Transverse colon (tissue), 4 donors: ENCODE data around the gene RHCG. TPM values are rescaled to one million over a fixed set of nuclear protein-coding genes. Genes with fewer than 3 reads are reported as not detected.
A peak's percentile ranks its signal among the peaks of the same experiment; 100 is the strongest.

Experiments
- DNase-seq: peaks from one replicate; pipeline ENCODE4 v3.0.0-alpha.2; 2019
- H3K27ac ChIP-seq, 4 donors: fragments of 200-600 bp; sonication (generic); 2 replicates each; pipeline ENCODE4 v1.5.1; 2016 to 2018; ENCODE audit warnings: inconsistent platforms in 4 of 4
- H3K27me3 ChIP-seq: fragments of 200-600 bp; sonication (generic); 2 replicates; pipeline ENCODE4 v1.5.1; 2017; ENCODE audit warnings: inconsistent platforms
- H3K36me3 ChIP-seq, 4 donors: fragments of 200-600 bp; sonication (generic); 2 replicates each; pipeline ENCODE4 v1.5.1; 2017 to 2019; ENCODE audit warnings: inconsistent platforms in 4 of 4
- H3K4me1 ChIP-seq, 4 donors: fragments of 200-600 bp; sonication (generic); 2 replicates each; pipeline ENCODE4 v1.5.1; 2017 to 2020; ENCODE audit warnings: inconsistent platforms in 4 of 4
- H3K4me3 ChIP-seq, 4 donors: fragments of 200-600 bp; sonication (generic); 1 replicate in 1 of 4; 2 replicates in 3 of 4; pipeline versions ENCODE4 v1.5.1 to v1.6.1; 2017 to 2019; ENCODE audit warnings: inconsistent platforms in 4 of 4
- H3K9me3 ChIP-seq, 2 donors: fragments of 200-600 bp; sonication (generic); 2 replicates each; pipeline ENCODE4 v1.5.1; 2017 to 2019; ENCODE audit warnings: inconsistent platforms in 2 of 2
- EP300 ChIP-seq: sonication (generic); formaldehyde crosslinking; IDR thresholded peaks from one replicate; pipeline ENCODE4 v1.6.1; 2017; ENCODE audit warnings: antibody characterized with exemption, low read depth
- POLR2A ChIP-seq: fragments of 450-650 bp; IDR thresholded peaks from one replicate; pipeline ENCODE4 v1.6.1; 2016; ENCODE audit warnings: antibody characterized with exemption, mild to moderate bottlenecking, moderate library complexity
- POLR2AphosphoS5 ChIP-seq, 3 donors: sonication (generic); formaldehyde crosslinking; IDR thresholded peaks; one replicate each; pipeline ENCODE4 v1.6.1; 2016; ENCODE audit warnings: antibody characterized with exemption in 3 of 3
- WGBS, 2 donors: methylation state at CpG; one replicate each; pipeline ENCODE4 v1.1.5; 2018; ENCODE audit warnings: low coverage in 1 of 2; 5-methylcytosine and 5-hydroxymethylcytosine counted together
- in situ Hi-C, 4 donors: fragments of 200-750 bp; cut with MboI; loops; one replicate each; pipeline versions ENCODE4 v1.15.0 to v1.15.1; 2017; ENCODE audit warnings: low sequenced_read_pairs in 3 of 4, low pct_ligation_motif_present in 1 of 4, low pct_unique_long_range_greater_than_20kb in 1 of 4
- intact Hi-C: fragments of 100-400 bp; cut with DNase I; formaldehyde crosslinking; loops from one replicate; pipeline ENCODE4 v1.15.1; 2023; ENCODE audit warnings: low total_unique reads
- total RNA-seq, 4 donors: library from RNA; depleted of rRNA; stranded (reverse); fragments of >200 nt; gene quantifications; one replicate each; pipeline ENCODE4 v1.1.0, GENCODE V29; 2016
- TF ChIP-seq, protein P1 (sequence below), 5 experiments: fragments of 200-600 bp in 3 of 5; fragments of 450-650 bp in 2 of 5; sonication (generic) in 3 of 5; IDR thresholded peaks; 1 replicate in 2 of 5; 2 replicates in 3 of 5; pipeline ENCODE4 v1.5.1; 2016 to 2017; ENCODE audit warnings: antibody characterized with exemption in 5 of 5, inconsistent platforms in 3 of 5, mild to moderate bottlenecking in 2 of 5, moderate library complexity in 1 of 5

The RHCG gene
- total RNA-seq: under 1 TPM in 1 of 4 donors, not detected in 3; 0.41 TPM

DNA sequence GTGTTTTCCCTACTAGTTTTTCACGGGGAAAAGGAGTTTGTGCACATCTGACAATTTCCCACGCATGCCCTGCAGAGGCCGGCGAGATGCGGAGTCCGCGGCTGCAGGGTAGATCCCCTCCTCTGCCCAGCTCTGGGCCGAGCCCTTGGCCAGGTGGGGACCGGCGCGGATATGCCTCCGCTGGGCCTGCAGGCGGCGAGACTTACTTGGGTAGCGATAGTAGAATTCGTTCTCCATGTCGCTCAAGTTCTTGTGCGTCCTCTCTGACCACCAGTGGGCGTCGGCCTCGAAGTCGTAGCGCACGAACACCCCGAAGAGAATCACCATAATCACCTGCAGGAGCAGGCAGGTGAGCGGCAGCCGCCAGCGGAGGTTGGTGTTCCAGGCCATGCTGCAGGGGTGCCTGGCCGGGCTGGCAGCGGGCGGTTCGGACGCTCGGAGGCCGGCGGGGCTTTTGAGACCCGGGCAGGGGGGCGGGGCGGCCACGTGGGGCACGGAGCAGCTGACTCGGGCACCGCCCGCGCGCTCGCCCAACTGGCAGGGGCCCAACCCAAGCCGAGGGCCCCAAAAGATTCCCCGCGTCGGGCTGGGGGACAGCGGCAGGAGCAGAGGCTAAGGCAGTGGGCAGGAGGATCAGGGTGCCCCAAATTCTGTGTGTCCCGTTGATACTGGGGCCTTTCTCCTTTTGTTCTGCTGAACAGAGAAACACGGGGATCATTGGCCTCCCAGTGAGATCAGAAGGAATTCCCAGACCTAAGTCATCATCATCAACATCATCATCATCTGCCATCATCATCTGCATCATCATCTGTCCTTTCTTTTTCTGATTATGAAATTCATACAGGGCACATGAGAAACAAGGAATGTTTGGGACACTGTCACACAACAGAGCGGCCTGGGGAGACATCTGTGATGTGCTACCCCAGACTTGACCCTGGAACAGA lies at the start of gene RHCG:
Gene RHCG (minus strand): TSS at position 429 of the 944 bp plus-strand sequence. CDS start 39 bp downstream, at position 390.
- Histone ChIP-seq H3K27me3 (peaks cover 75% of the 10 kb centered on the region), H3K36me3 (no peaks in the 10 kb centered on the region), H3K27ac (no peak within 1 kb of the TSS), H3K4me1 (peaks cover 0 to 8% (median 6%) of the 10 kb centered on the region in 4 donors), H3K9me3 (no peaks in the 10 kb centered on the region), H3K4me3 (peak within 1 kb of the TSS in 2 of 4 donors; percentile 23 to 38)
- intact Hi-C loops (no loop called here), in situ Hi-C loops (no loop called here)
- DNase-seq: peak; percentile 23
- WGBS, 2 donors: 10 to 83% methylated on average over 1 to 17 of the region's 55 CpGs
- no peak for TF ChIP-seq POLR2A
- TF ChIP-seq, protein P1, sequence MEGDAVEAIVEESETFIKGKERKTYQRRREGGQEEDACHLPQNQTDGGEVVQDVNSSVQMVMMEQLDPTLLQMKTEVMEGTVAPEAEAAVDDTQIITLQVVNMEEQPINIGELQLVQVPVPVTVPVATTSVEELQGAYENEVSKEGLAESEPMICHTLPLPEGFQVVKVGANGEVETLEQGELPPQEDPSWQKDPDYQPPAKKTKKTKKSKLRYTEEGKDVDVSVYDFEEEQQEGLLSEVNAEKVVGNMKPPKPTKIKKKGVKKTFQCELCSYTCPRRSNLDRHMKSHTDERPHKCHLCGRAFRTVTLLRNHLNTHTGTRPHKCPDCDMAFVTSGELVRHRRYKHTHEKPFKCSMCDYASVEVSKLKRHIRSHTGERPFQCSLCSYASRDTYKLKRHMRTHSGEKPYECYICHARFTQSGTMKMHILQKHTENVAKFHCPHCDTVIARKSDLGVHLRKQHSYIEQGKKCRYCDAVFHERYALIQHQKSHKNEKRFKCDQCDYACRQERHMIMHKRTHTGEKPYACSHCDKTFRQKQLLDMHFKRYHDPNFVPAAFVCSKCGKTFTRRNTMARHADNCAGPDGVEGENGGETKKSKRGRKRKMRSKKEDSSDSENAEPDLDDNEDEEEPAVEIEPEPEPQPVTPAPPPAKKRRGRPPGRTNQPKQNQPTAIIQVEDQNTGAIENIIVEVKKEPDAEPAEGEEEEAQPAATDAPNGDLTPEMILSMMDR (IDR thresholded peaks at IDR 0.05): peak in 4 of 5 experiments; percentile 23 to 43 (median 36)

DNA sequence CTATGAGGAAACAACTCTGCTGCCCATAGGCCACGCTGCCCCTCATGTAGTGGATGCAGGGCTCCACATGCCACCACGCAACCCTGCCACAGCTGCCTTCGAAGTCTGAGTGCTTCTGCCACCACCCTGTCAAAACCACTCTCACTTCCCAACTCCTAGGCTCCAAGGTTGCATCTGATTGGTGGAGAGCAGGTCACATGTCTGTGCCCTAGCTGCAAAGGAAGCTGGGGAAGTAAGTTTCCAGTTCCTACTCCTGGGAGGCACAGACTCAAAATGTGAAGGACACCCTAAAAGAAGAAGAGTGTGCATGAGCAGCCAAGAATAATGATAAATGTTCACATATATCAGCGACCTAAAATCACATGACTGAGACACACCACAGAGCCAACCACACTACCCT lies 47.0 kb upstream of the RHCG start:
- Histone ChIP-seq H3K4me3 (no peak overlapping the region), H3K4me1 (no peaks in the 10 kb centered on the region), H3K9me3 (no peaks in the 10 kb centered on the region), H3K36me3 (no peaks in the 10 kb centered on the region), H3K27ac (no peak overlapping the region), H3K27me3 (peaks cover 7% of the 10 kb centered on the region)
- WGBS, 2 donors: 93% methylated on average over 4 of the region's 4 CpGs; no CpG with 5 or more reads in 1 of the 2 donors
- no peak for DNase-seq
- intact Hi-C loops: no loop called here
- in situ Hi-C loops: no loop called here
- TF ChIP-seq EP300 (no peak), POLR2AphosphoS5 (IDR thresholded peaks at IDR 0.05) (no peak), POLR2A (no peak)
- TF ChIP-seq, protein P1 (IDR thresholded peaks at IDR 0.05): no peak

DNA sequence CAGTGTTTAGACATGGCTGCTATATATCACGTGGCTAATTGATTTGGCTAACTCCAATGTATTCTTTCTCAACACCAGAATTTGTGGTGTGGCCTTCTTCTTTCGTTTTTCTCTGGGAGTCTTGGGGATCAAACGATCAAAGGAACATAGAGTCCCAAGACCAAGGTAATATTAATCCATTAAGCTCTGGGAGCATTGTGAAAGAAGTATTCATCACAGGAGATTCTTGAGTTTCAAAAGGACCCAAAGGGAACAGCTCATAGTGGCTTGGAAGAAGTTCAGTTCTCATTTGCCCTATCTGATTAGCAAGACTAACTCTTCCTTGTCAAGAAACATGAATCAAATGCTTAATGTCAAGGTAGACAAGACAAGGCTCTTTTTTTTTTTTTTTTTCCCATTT lies 46.0 kb upstream of the RHCG start:
- H3K9me3 ChIP-seq: no peaks in the 10 kb centered on the region
- no peaks in the 10 kb centered on the region for H3K36me3 ChIP-seq
- H3K27ac ChIP-seq: no peak overlapping the region
- H3K4me3 ChIP-seq: no peak overlapping the region
- in situ Hi-C loops (no loop called here), intact Hi-C loops (no loop called here)
- H3K4me1 ChIP-seq: no peaks in the 10 kb centered on the region
- H3K27me3 ChIP-seq: peaks cover 7% of the 10 kb centered on the region
- DNase-seq: no peak
- TF ChIP-seq EP300 (no peak), POLR2AphosphoS5 (IDR thresholded peaks at IDR 0.05) (no peak), POLR2A (no peak)
- TF ChIP-seq, protein P1 (IDR thresholded peaks at IDR 0.05): no peak
- 79 to 81% methylated on average over 3 of the region's 3 CpGs for WGBS, 2 donors

DNA sequence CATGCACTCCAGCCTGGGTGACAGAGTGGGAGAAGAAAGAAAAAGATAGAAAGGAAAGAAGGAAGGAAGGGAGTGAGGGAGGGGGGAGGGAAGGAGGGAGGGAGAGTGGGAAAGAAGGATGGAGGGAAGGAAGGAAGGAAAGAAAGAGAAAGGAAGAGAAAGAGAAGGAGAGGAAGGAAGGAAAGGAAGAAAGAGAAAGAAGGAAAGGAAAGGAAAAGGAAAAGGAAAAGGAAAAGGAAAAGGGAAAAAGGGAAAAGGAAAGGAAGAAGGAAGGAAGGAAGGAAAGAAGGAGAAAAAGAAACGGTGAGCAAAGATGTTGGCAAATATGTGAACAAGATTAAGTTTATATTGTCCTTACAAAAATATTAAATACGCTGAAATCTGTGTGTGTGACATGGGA lies 42.6 kb upstream of the RHCG start:
- 63 to 78% methylated on average over 2 of the region's 2 CpGs for WGBS, 2 donors
- Histone ChIP-seq H3K4me1 (no peaks in the 10 kb centered on the region), H3K36me3 (no peaks in the 10 kb centered on the region), H3K9me3 (no peaks in the 10 kb centered on the region), H3K4me3 (no peak overlapping the region), H3K27ac (no peak overlapping the region), H3K27me3 (peaks cover 7% of the 10 kb centered on the region)
- in situ Hi-C loops: no loop called here
- DNase-seq: no peak
- TF ChIP-seq, protein P1 (IDR thresholded peaks at IDR 0.05): no peak
- no peak for TF ChIP-seq POLR2AphosphoS5 (IDR thresholded peaks at IDR 0.05)
- no peak for TF ChIP-seq POLR2A
- TF ChIP-seq EP300: no peak
- intact Hi-C loops: no loop called here
